H9 (cell line): ENCODE data around the gene STC2. TPM values are rescaled to one million over a fixed set of nuclear protein-coding genes. Genes with fewer than 3 reads are reported as not detected.

Source experiments
- DNase-seq: peaks from one replicate; pipeline ENCODE4 v3.0.0-alpha.2; 2017
- H2AFZ ChIP-seq: one replicate; pipeline ENCODE4 v1.6.1; 2013; ENCODE audit warnings: mild to moderate bottlenecking, low read length, control low read depth, moderate library complexity
- H2AK5ac ChIP-seq: 2 replicates; pipeline ENCODE4 v1.6.1; 2013; ENCODE audit warnings: low read length, control low read depth, mixed read lengths; ENCODE audit not compliant: insufficient read length
- H2BK120ac ChIP-seq: one replicate; pipeline ENCODE4 v1.6.1; 2013; ENCODE audit warnings: low read depth, mild to moderate bottlenecking, low read length, control low read depth, inconsistent platforms; ENCODE audit not compliant: poor library complexity, severe bottlenecking
- H2BK12ac ChIP-seq: 2 replicates; pipeline ENCODE4 v1.6.1; 2013; ENCODE audit warnings: low read length, control low read depth, mixed read lengths, low read depth; ENCODE audit not compliant: insufficient read length
- H2BK15ac ChIP-seq: 2 replicates; pipeline ENCODE4 v1.6.1; 2013; ENCODE audit warnings: low read depth, low read length, control low read depth
- H2BK20ac ChIP-seq: one replicate; pipeline ENCODE4 v1.6.1; 2013; ENCODE audit warnings: low read depth, mild to moderate bottlenecking, low read length, control low read depth, inconsistent platforms; ENCODE audit not compliant: poor library complexity, severe bottlenecking
- H2BK5ac ChIP-seq: 2 replicates; pipeline ENCODE4 v1.6.1; 2013; ENCODE audit warnings: low read length, control low read depth, mixed read lengths; ENCODE audit not compliant: insufficient read length
- H3K14ac ChIP-seq: 2 replicates; pipeline ENCODE4 v1.6.1; 2013; ENCODE audit warnings: low read length, control low read depth; ENCODE audit not compliant: insufficient read depth
- H3K18ac ChIP-seq: 2 replicates; pipeline ENCODE4 v1.6.1; 2013; ENCODE audit warnings: low read depth, mild to moderate bottlenecking, mixed read lengths, low read length, control low read depth; ENCODE audit not compliant: insufficient read length
- H3K23ac ChIP-seq: 2 replicates; pipeline ENCODE4 v1.6.1; 2013; ENCODE audit warnings: low read length, control low read depth, mixed read lengths, low read depth; ENCODE audit not compliant: insufficient read length
- H3K23me2 ChIP-seq: 2 replicates; pipeline ENCODE4 v1.6.1; 2013; ENCODE audit warnings: low read depth, mild to moderate bottlenecking, mixed read lengths, low read length, control low read depth; ENCODE audit not compliant: insufficient read length, poor library complexity, severe bottlenecking
- H3K27ac ChIP-seq: 2 replicates; pipeline ENCODE4 v1.5.1; 2013; ENCODE audit warnings: low read length, control low read depth, mixed read lengths, low read depth; ENCODE audit not compliant: insufficient read length
- H3K27me3 ChIP-seq: 2 replicates; pipeline ENCODE4 v1.6.1; 2013; ENCODE audit warnings: low read length, control low read depth, inconsistent platforms; ENCODE audit not compliant: insufficient read depth
- H3K4ac ChIP-seq: 2 replicates; pipeline ENCODE4 v1.6.1; 2013; ENCODE audit warnings: low read depth, mild to moderate bottlenecking, control low read depth, inconsistent platforms, low read length, moderate library complexity
- H3K4me1 ChIP-seq: 2 replicates; pipeline ENCODE4 v1.6.1; 2013; ENCODE audit warnings: low read length, control low read depth, inconsistent platforms; ENCODE audit not compliant: insufficient read depth
- H3K4me2 ChIP-seq: 2 replicates; pipeline ENCODE4 v1.6.1; 2013; ENCODE audit warnings: low read length, control low read depth, mixed read lengths; ENCODE audit not compliant: insufficient read length, insufficient read depth
- H3K56ac ChIP-seq: 2 replicates; pipeline ENCODE4 v1.6.1; 2013; ENCODE audit warnings: low read depth, mild to moderate bottlenecking, mixed read lengths, low read length, control low read depth; ENCODE audit not compliant: insufficient read length
- H3K79me1 ChIP-seq: 2 replicates; pipeline ENCODE4 v1.6.1; 2013; ENCODE audit warnings: low read depth, mild to moderate bottlenecking, moderate library complexity, low read length, control low read depth, inconsistent platforms; ENCODE audit not compliant: insufficient read depth, poor library complexity, severe bottlenecking
- H3K79me2 ChIP-seq: 2 replicates; pipeline ENCODE4 v1.6.1; 2013; ENCODE audit warnings: low read length, control low read depth, inconsistent platforms; ENCODE audit not compliant: insufficient read depth
- H3K9ac ChIP-seq: 2 replicates; pipeline ENCODE4 v1.6.1; 2013; ENCODE audit warnings: low read length, control low read depth, mixed read lengths; ENCODE audit not compliant: insufficient read length; ENCODE audit errors: extremely low read depth
- H3K9me3 ChIP-seq: one replicate; pipeline ENCODE4 v1.6.1; 2013; ENCODE audit warnings: low read depth, low read length, inconsistent platforms; ENCODE audit not compliant: control insufficient read depth
- H3T11ph ChIP-seq: one replicate; pipeline ENCODE4 v1.6.1; 2013; ENCODE audit warnings: mild to moderate bottlenecking, low read length, control low read depth, inconsistent platforms
- H4K20me1 ChIP-seq: one replicate; pipeline ENCODE4 v1.6.1; 2013; ENCODE audit not compliant: control insufficient read depth, insufficient read length, insufficient read depth
- H4K5ac ChIP-seq: 2 replicates; pipeline ENCODE4 v1.6.1; 2013; ENCODE audit warnings: low read depth, mild to moderate bottlenecking, mixed read lengths, low read length, control low read depth; ENCODE audit not compliant: insufficient read length
- H4K8ac ChIP-seq: replicated peaks from 2 replicates; pipeline ENCODE4 v1.6.1; 2013; ENCODE audit warnings: low read length, control low read depth, mixed read lengths, low read depth; ENCODE audit not compliant: insufficient read length
- H4K91ac ChIP-seq: 2 replicates; pipeline ENCODE4 v1.6.1; 2013; ENCODE audit warnings: low read depth, mild to moderate bottlenecking, moderate library complexity, mixed read lengths, low read length, control low read depth; ENCODE audit not compliant: insufficient read length
- H3K27ac Mint-ChIP-seq, 3 experiments: 2 replicates in 2 of 3; 3 replicates in 1 of 3; pipeline ENCODE4 v1.8.0; 2020 to 2021; ENCODE audit warnings: mixed read lengths in 3 of 3, mild to moderate bottlenecking in 1 of 3, moderate library complexity in 1 of 3
- H3K27me3 Mint-ChIP-seq: 2 replicates; pipeline ENCODE4 v1.8.0; 2021; ENCODE audit warnings: low read depth, mild to moderate bottlenecking, moderate library complexity, mixed read lengths
- H3K36me3 Mint-ChIP-seq, 3 experiments: 2 replicates in 2 of 3; 3 replicates in 1 of 3; pipeline ENCODE4 v1.8.0; 2020 to 2021; ENCODE audit warnings: low read depth in 3 of 3, mixed read lengths in 3 of 3; ENCODE audit not compliant: insufficient read depth in 1 of 3
- H3K4me1 Mint-ChIP-seq, 2 experiments: 2 replicates each; pipeline ENCODE4 v1.8.0; 2020; ENCODE audit warnings: mixed read lengths in 2 of 2
- H3K4me3 Mint-ChIP-seq, 2 experiments: 2 replicates in 1 of 2; 3 replicates in 1 of 2; pipeline ENCODE4 v1.8.0; 2020 to 2021; ENCODE audit warnings: mild to moderate bottlenecking in 2 of 2, mixed read lengths in 2 of 2, moderate library complexity in 1 of 2
- H3K9me3 Mint-ChIP-seq, 2 experiments: 2 replicates in 1 of 2; 3 replicates in 1 of 2; pipeline ENCODE4 v1.8.0; 2020; ENCODE audit warnings: mild to moderate bottlenecking in 2 of 2, mixed read lengths in 2 of 2, moderate library complexity in 1 of 2
- CTCF ChIP-seq: fragments of 200-600 bp; sonication (generic); conservative IDR thresholded peaks from 3 replicates; pipeline ENCODE4 v1.8.0; 2021; ENCODE audit warnings: antibody characterized with exemption, mild to moderate bottlenecking
- whole genome bisulfite sequencing: extraction: QIAGEN DNeasy Blood & Tissue Kit; methylation state at CpG from one replicate; pipeline ENCODE4 v1.1.7; 2013; ENCODE audit warnings: missing lambda C conversion rate, low lambda C conversion rate, mixed read lengths; ENCODE audit not compliant: insufficient read length; ENCODE audit errors: extremely low coverage; 5-methylcytosine and 5-hydroxymethylcytosine counted together
- total RNA-seq: library from RNA; stranded (reverse); gene quantifications from 2 replicates; pipeline ENCODE4 v1.2.1, GENCODE V29; 2021

STC2 gene
- total RNA-seq, 1 experiment from 2014 or later: 77.7 TPM

- H3K9ac ChIP-seq: no peak overlapping the region
- no peak overlapping the region for H4K8ac ChIP-seq
- H3K4ac ChIP-seq: no peak overlapping the region
- no peak overlapping the region for H3K27ac ChIP-seq
- no peaks in the 10 kb centered on the region for H3K23me2 ChIP-seq
- H4K91ac ChIP-seq: no peak overlapping the region
- no peaks in the 10 kb centered on the region; a peak in 1 of 5 replicates for H3K9me3 Mint-ChIP-seq
- H2AK5ac ChIP-seq: no peak overlapping the region
- H3K4me2 ChIP-seq: no peak overlapping the region
- no peak overlapping the region for H2BK120ac ChIP-seq
- H2BK20ac ChIP-seq: no peak overlapping the region
- WGBS: no CpG with 5 or more reads among the region's 19 CpGs
- H2BK12ac ChIP-seq: no peak overlapping the region
- no peak overlapping the region for H4K5ac ChIP-seq
- no peaks in the 10 kb centered on the region; a peak in 1 of 7 replicates for H3K36me3 Mint-ChIP-seq
- H3K79me1 ChIP-seq: no peaks in the 10 kb centered on the region
- H2BK5ac ChIP-seq: no peak overlapping the region
- H3K4me1 Mint-ChIP-seq: peaks cover 56 to 60% of the 10 kb centered on the region in 2 experiments
- H2AFZ ChIP-seq: no peak overlapping the region
- peak overlapping the region in 1 of 3 experiments; percentile 55; a peak in 2 of 7 replicates for H3K27ac Mint-ChIP-seq
- H3K56ac ChIP-seq: no peak overlapping the region
- no peaks in the 10 kb centered on the region for H3K79me2 ChIP-seq
- H4K20me1 ChIP-seq: no peaks in the 10 kb centered on the region
- H3K18ac ChIP-seq: no peak overlapping the region
- no peak overlapping the region for H3T11ph ChIP-seq
- TF ChIP-seq CTCF: no peak
- no peak overlapping the region for H3K23ac ChIP-seq
- DNase-seq: no peak
- no peak overlapping the region for H2BK15ac ChIP-seq
- H3K4me3 Mint-ChIP-seq: 0 out of 5 replicates have a peak overlapping the region, but pooled peaks of 1 of the 2 experiments have one; percentile 43
- no peaks in the 10 kb centered on the region; the same call in 1 of the 2 replicates for H3K4me1 ChIP-seq
- peaks cover 30% of the 10 kb centered on the region for H3K27me3 Mint-ChIP-seq
- H3K27me3 ChIP-seq: no peaks in the 10 kb centered on the region
- no peaks in the 10 kb centered on the region for H3K9me3 ChIP-seq
- H3K14ac ChIP-seq: no peak overlapping the region; the same call in 1 of the 2 replicates
Observed at GRCh38 chr5:173298213-173298926, 29.8 kb downstream of the STC2 start.
